Measurements from ENCODE around the gene MISP3.

Gene MISP3

DNA sequence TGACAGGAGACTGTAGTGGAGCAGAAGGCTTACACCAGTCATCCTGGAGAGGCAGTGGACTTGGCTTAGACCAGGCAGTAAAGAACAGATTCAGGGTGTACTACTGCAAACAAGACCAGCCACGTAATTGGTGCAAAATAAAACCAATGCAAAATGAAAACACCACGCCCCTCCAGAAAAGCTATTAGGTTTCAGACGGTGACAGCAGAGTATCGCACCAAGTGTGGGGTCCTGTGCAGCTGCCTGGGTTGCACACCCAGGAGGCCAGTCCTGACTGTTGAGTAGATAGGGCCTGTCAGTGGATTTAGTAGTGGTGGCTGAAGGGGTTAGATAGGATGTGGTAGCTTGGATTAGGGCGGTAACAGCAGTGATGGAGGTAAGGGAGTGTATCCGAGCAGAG is 50.3 kb downstream of the MISP3 start:
- DNase-seq (ENCODE audit: low read depth): no peak

Measured in activated T-cell treated with anti-CD3 and anti-CD28 coated beads for 48 hours (primary cell).